GM23248 (cell line): ENCODE results near the gene GPR75.

ENCODE experiments used
- EZH2 ChIP-seq: fragments of 200-600 bp; sonication (generic); IDR thresholded peaks from 2 replicates; pipeline ENCODE4 v1.6.1; 2018; ENCODE audit warnings: antibody characterized with exemption, mild to moderate bottlenecking; ENCODE audit not compliant: insufficient read depth, poor library complexity, severe bottlenecking
- EZH2phosphoT487 ChIP-seq: fragments of 200-600 bp; sonication (generic); IDR thresholded peaks from 2 replicates; pipeline ENCODE4 v1.6.1; 2018; ENCODE audit warnings: antibody characterized with exemption, moderate library complexity, mild to moderate bottlenecking, low read depth; ENCODE audit not compliant: insufficient read depth

DNA sequence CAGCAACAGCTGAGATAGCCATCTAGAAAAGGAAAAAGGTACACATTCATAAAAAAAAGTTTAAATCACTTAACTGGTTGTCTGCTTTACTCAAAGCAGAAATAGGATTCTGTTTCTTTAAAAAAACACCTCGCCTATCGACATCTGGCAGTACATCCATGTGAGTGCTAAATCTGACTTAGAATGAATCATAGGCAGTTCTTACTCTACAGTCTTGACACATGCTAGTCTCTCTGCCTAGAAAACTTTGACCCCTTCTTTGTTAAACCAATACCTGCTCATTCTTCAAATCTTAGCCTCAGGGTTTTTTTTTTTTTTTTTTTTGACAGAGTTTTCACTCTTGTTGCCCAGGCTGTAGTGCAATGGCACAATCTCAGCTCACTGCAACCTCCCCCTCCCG, 37.1 kb upstream of the GPR75 start:
- TF ChIP-seq EZH2 (no peak), EZH2phosphoT487 (no peak)
